ENCODE measurements around the gene LDHA.

- TF ChIP-seq, protein P1, sequence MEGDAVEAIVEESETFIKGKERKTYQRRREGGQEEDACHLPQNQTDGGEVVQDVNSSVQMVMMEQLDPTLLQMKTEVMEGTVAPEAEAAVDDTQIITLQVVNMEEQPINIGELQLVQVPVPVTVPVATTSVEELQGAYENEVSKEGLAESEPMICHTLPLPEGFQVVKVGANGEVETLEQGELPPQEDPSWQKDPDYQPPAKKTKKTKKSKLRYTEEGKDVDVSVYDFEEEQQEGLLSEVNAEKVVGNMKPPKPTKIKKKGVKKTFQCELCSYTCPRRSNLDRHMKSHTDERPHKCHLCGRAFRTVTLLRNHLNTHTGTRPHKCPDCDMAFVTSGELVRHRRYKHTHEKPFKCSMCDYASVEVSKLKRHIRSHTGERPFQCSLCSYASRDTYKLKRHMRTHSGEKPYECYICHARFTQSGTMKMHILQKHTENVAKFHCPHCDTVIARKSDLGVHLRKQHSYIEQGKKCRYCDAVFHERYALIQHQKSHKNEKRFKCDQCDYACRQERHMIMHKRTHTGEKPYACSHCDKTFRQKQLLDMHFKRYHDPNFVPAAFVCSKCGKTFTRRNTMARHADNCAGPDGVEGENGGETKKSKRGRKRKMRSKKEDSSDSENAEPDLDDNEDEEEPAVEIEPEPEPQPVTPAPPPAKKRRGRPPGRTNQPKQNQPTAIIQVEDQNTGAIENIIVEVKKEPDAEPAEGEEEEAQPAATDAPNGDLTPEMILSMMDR (IDR thresholded peaks at IDR 0.05; ENCODE audit: low read depth, low read length): no peak
- TF ChIP-seq EZH2phosphoT487 (IDR thresholded peaks at IDR 0.05; ENCODE audit: low read depth): no peak
Observed at GRCh38 chr11:18404062-18404461, 9.7 kb downstream of the LDHA start.
